ENCODE results near the gene TRA2B.
"Not testable (repeated sequence)": the region's sequence is repeated elsewhere in the genome, so short reads cannot be mapped to it uniquely, and the experiment has no call there.

The TRA2B gene

DNA sequence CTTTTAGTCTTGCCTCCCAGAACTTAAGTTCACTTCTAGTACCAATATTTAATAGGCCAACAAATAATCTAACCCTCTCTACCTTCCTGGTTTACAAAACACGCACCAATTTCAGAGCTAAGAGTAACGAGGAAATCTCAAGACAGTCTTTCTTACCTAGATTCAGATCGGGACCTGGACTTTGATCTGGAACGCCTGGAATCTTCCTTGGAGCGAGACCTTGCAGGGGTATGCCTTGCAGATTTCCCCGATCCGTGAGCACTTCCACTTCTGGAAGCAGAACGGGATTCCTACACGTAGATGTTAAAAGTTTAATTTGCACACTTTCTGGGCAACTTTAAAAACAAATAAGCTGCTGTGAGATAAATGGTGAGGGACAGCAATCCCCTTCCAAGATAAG is 11.4 kb downstream of the TRA2B start:
- no peak for DNase-seq

DNA sequence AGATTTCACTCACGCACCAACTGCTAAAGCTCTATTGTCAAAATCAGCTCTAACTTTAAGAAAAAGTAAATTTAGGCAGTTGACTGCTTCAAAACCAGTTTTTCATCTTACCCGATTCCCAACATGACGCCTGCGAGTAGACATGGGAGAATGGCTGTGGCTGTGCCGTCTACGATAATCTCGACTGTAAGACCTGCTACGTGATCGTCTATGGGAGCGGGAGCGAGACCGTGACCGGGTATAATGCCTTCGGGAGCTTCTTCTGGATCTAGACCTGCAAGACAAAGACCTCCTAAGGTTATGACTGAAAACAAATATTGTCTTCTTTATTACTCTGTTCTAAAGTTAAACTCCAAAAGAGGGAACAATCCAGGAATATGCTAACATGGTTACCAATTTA is 12.5 kb downstream of the TRA2B start:
- DNase-seq: no peak

DNA sequence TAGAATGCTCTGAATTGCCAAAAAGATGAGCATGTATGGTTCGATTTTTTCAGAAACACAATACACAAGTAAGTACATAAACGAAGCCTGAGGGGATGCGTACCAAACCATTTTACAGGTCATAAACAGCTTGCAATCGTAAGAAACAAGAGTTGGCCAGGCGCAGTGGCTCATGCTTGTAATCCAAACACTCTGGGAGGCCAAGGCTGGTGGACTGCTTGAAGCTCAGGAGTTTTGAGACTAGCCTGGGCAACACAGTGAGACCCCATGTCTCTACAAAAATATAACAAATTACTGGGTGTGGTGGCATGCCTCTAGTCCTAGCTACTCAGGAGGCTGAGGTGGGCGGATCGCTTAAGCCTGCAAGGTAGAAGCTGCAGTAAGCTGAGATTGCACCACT is 13.4 kb downstream of the TRA2B start:
- DNase-seq: no peak

DNA sequence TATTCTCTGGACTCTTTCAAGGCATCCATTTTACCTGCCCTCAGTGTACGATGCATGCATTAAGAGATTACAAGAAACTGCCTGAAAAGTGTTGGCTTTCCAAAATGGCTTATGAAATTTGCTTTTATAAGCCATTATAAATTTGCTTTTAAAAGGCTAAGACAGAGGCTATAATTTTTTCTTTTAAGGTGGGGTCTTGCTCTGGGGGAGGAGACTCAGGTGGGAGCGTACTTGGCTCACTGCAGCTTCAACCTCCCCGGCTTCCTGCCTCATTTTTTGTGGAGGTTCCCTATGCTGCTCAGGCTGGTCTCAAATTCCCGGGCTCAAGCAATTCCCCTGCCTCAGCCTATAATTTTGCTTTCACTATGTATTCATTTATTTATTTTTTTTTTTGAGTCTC is 17.6 kb downstream of the TRA2B start:
- no peak for DNase-seq

DNA sequence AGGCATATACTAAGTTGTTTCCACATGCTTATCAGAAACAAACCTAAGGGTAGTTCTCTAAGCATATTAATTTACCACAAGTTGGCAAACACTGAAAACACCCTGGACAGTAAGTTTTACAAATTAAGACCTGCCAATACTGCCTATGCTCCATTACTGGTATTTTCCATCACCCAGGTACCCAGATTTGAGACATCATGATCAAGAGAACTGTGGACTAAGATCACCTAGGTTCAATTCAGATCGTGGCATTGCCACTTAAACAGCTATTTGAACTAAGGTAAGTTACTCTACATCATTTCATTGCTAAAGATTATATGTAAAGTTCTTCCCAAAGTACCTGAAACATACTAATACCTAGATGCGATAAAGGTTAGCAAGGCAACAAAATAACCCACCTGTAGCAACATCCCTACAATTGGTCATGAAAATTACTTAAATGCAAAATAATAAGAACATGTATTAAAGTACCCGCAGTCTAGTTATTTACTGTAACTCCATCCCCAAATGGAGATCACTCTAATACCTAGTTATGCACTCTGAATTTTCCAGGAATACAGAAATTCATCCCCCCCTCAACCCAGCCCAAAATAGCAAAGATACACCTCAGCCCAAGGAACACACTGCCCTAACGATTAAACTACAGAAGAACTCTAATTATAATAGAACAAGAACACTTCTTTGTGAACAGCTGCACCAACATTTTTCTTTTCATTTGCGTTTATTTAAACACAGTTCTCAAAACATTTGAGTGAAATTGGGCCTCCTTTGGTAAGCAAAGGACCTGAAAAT is 21.6 kb downstream of the TRA2B start:
- no peak for DNase-seq

DNA sequence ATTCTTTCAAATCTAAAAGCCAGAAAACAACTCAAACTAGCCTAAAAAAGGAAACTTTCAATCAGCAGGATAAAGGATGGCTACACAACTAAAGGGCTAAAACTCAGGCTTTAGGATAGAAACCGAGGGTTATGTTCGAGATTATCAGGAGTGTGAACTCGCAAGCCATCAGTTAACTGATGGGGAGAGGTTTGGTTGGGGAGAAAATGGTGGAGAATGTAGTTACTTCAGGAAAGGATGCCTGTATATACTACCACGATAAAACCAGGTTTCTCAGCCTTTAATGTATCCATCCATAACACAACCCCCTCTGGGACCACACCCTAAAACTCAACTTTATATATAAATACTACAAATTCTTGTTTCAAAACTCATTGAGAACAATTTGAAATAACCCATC is 22.2 kb downstream of the TRA2B start:
- DNase-seq: no peak

DNA sequence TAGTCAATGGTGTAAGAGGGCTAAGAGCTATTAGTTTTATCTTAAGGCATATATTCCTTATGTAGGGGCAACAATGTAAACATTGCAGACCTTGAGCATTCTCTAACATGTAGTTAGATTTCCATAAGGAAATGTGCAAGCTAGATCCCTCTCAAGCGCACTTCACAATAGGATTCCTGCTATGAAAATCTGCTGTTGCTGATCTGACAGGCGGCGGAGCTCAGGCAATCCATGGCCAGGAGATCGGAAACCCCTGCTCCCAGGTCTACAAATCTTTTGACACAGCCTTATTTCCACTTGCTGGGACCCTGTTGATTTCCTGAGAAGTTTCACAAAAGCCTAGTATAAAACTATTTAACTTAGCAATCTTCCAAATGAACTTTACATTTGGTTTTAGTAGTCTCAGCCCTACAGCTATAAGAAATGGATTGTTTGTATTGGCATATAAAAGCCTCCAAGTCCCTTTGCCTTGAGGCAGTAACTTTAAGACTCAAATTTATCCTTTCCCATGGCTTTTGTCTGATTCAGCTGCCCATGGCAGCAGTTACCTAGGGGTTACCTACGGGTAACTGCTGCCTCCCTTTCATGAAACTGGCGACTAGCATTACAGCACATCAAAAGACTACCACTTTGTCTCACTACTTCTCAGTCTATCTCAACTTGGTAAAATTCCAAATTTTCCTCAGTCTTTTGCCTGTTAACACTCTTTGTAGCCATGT is 22.7 kb downstream of the TRA2B start:
- DNase-seq: no peak

DNA sequence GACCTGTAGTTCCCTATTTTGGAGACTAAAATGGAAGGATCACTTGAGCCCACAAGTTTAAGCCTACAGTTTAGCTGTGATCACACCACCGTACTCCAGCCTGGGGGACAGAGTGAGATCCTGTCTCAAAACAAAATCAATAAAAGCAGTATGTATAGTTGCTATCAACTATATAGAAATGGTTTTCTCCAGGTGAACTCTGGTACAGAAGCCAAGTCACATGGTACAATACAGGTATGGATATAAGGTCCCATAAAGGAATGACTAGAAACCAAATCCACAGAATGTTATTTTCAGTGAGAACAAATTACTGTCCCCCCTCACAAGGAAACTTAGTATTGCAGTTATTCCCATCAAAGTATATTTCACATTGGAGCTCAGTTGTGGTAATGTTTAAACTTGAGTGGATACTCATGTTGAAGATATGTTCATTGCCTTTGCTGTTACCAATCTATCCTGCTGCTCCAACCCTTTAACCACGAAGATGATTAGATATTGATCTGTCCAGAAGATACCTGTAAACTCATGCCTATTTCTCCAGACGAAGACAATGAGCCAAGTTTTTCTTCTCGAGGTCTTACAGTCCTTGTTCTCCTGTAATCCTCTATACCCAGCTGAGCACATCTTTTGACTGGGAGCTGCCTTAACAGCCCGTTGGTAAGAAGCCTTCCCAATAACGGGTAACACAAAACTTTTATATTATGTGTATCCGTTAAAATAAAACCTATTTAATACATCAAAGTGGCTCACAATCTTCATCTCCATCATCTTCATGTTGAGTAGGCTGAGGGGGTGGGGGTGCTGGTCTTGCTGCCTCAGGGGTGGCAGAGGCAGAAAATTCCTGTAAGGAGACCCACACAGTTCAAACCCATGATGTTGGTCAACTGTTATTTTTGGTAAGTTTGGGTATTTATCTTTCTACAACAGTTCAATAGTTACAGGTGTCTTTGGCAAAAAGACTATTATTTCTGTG is 24.6 kb downstream of the TRA2B start:
- no peak for DNase-seq

DNA sequence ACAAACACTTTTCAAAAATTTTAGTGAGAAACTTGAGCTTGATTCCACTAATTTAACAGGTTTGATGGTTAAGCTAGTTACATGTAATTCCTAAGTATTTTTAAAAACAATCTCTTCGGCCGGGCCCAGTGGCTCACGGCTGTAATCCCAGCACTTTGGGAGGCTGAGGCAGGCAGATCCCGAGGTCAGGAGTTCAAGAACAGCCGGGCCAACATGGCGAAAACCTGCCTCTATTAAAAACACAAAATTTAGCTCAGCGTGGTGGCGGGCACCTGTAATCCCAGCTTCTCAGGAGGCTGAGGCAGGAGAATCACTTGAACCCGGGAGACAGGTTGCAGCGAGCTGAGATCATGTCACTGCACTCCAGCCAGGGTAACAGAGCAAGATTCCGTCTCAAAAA is 25.3 kb downstream of the TRA2B start:
- DNase-seq: no peak

DNA sequence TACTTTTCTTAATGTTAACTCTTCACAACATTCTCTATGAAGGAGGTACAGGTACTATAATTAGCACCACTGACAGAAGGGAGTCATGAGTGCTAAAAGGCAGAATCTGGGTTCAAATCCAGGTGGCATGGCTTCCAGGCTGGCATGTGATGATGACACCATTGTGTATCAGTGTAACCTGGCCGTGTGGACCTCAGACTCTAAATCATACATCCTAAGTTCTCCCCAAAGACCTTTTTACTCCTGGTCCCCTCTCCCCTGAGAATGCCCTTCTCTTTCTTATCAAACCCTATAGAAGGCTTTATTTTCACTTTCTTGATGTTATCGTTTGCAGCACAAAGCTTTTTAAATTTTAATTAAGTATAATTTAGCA is 26.8 kb downstream of the TRA2B start:
- not testable (repeated sequence) for DNase-seq

DNA sequence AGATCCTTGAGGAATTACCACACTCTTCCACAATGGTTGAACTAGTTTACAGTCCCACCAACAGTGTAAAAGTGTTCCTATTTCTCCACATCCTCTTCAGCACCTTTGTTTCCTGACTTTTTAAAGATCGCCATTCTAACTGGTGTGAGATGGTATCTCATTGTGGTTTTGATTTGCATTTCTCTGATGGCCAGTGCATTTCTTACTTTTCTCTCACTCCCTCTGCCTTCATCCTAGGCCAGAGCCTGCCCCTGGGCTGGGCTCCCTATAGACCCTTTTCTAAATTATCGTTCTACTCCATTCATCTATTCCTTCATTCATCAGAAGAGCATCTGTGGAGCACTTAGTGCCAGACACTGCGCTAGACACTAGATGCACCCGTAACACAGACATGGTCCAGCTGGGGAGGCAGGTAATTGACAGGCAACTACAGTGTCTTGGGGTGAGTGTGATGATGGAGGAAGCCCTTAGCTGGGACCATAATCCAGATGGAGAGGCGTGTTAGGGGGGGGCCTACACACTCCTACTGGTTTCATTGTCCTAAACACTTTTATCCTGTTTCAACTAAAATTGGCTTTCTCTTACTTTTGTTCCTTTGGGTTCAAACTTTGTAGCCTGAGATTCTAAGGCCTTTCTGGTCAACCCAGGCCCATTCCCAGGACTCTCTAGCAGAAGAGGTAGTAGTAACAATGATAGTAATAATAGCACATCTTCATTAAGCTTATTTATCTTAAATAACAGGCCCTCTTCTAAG is 27.3 kb downstream of the TRA2B start:
- DNase-seq: not testable (repeated sequence)

DNA sequence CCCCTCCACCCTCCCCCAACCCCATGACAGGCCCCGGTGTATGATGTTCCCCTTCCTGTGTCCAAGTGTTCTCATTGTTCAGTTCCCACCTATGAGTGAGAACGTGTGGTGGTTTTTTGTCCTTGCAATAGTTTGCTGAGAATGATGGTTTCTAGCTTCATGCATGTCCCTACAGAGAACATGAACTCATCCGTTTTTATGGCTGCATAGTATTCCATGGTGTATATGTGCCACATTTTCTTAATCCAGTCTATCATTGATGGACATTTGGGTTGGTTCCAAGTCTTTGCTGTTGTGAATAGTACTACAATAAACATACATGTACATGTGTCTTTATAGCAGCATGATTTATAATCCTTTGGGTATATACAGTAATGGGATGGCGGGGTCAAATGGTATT is 27.9 kb downstream of the TRA2B start:
- not testable (repeated sequence) for DNase-seq

DNA sequence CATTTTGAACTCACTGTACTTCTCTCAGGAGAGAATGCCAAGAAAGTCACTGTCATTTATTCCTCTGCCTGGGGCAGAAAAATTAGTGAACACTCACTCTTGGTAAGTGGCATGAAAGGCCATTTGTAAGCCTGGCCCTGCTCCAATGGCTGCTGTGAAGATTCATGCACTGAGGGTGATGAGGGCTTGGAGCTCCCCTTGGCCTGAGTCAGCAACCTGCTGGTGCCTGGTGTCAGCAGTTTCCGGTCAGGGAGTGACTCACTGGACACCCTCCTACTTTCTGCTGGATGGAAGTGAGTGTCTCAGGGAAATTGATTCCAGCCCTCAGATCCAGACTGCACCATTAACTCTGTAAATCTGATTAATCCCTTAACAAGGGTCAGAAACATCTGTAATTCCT is 37.6 kb downstream of the TRA2B start:
- DNase-seq: no peak

DNA sequence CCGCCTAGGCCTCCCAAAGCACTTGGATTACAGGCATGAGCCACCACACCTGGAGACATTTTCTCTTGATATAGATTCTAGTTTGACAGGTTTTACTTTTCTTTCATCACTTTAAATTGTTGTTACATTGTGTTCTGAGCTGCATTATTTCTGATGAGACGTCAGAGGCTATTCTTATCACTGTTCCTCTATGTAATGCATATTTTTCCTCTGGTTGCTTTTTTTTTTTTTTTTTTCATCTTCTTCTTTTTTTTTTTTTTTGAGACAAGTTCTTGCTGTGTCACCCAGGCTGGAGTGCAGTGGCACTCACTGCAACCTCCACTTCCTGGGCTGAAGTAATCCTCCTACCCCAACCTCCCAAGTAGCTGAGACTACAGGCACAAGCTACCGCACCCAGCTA is 41.2 kb downstream of the TRA2B start:
- no peak for DNase-seq

DNA sequence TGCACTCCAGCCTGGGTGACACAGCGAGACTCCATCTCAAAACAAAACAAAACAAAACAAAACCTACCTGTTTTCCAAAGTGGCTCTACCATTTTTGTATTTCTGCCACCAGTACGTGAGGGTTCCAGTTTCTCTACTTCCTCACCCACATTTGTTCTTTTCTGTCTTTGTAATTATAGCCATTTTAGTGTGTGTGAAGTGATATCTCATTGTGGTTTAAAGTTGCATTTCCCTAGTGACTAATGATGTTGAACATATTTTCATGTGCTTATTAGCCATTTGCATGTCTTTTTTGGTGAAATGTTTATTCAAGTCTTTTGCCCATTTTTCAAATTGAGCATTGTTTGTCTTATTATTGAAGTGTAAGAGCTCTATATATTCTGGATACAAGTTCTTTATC is 50.7 kb downstream of the TRA2B start:
- DNase-seq: no peak

DNA sequence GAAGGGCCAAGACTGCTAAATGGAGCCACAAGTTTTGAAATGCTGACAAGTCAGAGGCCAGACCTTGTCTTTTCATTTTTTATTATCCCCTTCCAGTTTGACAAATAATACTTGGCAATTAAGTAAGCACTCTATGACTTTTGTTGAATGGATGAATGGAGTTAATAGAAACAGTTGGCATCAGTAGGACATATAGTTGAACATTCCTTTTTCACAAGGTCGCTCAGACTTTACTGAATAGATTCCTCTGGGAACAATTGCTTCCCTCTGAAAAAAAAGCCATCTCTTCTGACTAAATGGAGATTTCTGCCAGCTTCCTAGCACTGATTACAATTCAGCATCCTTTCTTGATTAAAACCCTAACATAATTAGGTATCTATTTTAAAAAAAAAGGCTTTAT is 53.2 kb downstream of the TRA2B start:
- DNase-seq: no peak

DNA sequence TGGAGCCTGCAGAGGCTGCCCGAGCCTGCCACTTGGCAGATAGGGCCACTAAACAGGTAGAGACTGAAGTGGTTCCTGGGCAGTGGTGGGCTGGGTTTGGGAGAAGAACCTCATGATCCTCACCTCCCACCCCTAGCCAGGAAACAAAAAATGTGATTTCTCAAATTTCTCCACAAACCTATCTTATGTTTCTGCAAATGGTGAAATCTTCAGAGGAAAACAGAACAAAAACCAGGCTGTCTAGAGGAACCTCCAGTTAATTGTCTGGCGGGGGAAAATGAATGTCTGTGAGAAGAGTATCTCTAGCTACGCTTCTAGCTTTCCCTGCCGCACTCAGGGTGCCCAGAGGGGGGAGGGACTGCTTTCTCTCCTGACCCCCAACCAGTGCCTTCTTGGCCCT is 55.9 kb downstream of the TRA2B start:
- DNase-seq: no peak

DNA sequence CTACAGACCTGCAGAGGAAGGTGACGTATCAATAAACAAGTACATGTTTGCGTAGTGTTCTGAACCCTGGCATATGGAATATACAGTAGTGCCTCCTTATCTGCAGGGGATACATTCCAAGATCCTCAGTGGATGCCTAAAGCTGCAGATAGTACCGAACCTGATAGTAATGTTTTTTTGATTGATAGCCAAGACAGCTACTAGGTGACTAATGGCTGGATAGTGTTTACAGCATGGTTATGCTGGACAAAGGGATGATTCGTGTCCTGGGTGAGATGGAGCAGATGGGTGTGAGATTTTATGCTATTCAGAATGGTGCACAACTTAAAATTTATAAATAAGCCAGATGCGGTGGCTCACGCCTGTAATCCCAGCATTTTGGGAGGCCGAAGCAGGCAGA is 57.2 kb downstream of the TRA2B start:
- DNase-seq: no peak

DNA sequence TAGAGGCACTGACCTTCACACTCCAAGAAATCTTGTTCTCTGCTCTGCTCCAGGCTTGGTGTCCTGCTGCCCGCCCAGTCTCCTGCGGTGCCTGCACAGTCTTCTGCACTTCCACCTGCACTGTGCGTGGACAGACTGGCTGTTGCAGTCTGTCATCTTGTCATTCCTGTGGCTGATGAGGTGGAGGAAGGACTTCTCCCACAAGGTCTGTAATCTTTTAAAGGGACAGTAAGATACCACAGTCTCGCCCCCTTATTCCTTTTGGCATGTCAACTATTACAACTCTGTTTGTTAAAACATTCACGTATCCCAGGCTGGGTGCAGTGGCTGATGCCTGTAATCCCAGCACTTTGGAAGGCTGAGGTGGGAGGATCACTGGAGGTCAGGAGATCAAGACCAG is 58.9 kb downstream of the TRA2B start:
- DNase-seq: no peak

DNA sequence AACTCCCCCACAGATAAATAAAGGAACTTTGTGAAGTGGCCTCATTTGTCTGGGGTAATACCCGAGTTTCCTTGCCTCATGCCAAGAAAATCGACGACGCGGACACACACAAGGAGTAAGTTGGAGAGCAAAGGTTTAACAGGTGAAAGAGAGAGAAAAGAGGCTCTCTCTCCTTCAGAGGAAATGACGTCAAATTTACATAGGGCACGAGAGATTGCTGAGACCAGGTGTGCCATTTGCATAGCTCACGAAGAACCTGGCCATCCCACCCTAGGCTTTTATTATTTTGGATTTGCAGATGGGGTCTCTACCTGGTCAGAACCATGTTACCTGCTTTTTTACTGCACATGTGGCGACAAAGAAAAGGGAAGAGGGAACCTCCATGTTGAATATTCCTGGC is 63.7 kb downstream of the TRA2B start:
- DNase-seq: no peak

DNA sequence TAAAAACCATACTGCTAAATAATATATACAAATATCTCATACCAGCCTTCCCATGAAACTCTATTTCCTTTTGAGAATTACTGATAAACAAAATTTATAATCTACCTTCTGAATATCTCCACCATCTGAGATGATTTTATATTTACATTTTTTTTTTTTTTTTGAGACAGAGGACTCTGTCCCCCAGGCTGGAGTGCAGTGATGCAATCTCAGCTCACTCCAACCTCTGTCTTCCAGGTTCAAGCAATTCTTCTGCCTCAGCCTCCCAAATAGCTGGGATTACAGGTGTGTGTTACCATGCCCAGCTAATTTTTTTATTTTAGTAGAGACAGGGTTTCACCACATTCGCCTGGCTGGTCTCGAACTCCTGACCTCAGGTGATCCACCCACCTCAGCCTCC is 70.2 kb downstream of the TRA2B start:
- DNase-seq: no peak

DNA sequence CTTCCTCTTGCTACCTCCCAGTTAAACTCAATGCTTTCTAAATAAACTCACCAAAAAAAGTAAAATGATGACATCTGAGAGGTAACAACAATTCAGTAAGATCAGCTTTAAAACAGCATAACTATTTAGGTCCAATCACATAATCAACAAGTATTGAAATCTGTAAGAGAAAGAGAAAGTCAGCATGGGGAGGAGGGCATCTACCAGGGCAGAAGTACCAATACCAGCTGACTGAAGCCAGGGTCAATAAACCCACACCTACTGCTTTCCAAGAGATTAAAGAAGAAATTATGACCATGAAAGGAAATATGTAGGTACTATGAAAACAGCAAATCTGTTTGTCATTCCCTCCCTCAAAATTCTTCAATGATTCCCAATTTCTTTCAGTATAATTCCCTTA is 70.8 kb downstream of the TRA2B start:
- no peak for DNase-seq

DNA sequence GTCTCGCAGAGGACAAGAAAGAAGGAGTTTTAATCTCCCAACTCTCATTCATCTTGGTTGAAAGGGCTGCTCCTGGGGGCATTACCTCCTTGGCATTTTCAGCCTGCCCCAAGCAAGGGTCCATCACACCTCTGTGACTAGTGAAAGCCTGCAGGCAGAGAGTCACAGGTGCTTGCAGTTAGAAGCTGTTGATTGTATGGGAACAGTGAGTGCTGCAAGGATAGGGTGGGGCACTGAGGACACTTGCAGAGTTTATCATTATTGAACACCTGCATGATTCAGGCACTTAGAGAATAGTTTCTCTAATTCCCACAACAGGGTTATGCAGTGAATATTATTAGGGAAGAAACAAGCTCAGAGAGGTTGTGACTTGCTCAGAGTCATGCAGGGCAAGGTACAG is 71.3 kb downstream of the TRA2B start:
- no peak for DNase-seq
